Activated CD4-positive, CD25-positive, alpha-beta regulatory T cell treated with anti-CD3 and anti-CD28 coated beads, Interleukin-2, amount 50 U/mL, for 16 hours (primary cell): ENCODE data around the gene PEX10.

ENCODE experiments used
- DNase-seq: peaks from one replicate; pipeline ENCODE4 v3.0.0-alpha.2; 2020; ENCODE audit warnings: low read depth, low spot score

PEX10 gene

DNA sequence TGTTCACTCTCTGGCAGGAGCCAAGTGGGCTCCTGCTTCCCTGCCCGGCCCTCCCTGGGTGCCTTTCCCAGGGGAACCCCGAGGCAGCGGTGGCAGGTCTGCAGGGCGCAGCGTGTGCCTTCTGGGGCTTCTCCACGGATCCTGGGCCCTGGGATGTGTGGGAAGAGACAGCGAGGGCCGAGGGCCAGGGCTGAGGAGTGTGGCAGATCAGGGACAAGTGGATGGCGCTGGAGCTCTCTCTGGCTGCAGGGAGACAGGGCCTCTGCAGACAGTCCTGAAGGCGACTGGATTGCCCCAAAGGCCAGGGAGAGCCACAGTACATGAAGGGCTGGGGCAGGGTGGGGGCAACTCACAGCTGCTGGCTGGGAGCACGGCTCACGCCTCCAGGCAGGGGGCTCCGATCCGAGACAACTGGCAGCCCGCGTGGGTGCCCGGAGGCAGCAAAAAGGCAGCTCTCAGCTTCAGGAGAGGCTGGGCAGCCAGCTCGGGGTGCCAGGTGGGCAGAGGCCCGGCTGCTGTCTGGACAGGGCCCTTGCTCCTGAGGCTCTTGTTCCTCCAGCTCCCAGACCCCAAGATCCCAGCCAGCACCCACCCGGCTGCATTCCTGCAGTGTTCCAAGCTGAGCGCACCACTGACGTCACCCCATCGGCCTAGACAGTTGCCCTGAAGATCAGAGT is 37.0 kb downstream of the PEX10 start:
- no peak for DNase-seq

DNA sequence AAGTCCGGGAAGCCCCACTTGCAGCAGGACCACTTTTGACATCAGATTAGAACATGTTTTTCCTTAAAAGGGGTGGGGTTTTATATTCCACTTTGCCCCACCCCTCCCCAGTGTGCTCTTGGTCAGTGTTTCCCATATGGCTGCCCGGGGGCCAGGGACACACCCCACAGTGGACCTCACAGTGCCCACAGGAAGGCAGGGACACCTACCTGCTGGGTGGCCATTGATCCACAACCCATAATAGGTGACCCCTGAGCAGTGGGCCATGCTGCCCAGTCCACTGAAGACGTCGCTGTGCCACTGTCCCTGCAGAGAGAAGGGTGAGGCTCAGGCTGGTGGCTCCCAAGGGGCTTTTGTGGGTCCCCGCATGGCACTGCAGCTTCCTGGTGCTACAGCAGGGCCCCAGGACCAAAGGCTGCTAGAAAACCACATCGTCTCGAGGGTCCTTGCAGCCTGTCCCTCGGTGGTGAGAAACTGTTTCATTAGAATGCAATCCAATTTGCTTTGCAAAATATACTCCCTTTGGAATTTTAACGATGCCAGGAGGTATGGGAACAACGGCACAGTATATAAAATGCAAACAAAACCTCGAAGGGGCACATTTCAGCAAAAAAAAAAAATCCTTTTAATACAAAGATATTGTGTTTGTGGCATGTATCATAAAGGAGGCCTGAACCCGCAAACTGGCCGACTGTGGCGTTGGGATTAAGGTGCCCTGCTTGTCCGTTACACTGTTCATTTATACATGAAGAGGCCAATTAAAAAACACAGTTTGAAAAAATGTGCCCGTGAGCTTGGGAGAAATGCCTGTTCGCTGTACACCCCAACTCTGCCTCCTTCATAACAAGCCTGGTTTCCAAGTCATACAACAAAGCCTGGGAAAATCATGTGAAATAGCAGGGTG is 37.9 kb downstream of the PEX10 start:
- DNase-seq, result no peak

DNA sequence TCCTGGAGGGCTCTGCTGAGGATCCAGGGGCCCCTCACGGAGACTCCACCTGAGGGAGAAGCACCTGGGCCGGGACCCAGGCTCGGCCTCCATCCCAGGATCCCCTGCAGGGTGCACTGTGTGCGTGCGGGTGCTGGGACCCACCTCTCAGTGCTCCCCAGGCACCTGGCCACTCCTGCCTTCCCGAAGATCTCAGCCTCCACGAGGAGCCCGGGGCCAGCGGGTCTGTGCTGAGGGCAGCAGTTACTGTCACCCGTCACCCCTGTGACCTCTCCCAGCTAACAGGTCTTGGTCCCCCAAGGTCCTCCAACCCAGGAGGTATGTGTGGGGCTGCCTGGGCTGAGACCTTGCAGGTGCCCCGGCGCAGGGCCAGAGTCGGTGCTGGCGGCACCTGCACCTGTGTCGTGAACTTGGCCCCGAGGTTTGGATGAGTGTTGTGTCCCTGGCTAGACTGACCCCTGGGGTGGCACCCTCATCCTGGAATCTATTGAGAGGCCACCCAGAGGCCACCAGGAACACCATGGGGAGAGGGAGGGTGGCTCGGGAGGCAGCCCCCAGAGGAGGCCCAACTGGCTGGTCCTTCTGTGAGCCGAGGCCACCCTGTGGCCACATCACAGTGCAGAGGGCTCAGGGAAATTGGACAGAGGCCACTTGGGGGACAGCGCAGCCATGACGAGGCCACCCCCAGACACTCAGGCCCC is 38.7 kb downstream of the PEX10 start:
- no peak for DNase-seq

DNA sequence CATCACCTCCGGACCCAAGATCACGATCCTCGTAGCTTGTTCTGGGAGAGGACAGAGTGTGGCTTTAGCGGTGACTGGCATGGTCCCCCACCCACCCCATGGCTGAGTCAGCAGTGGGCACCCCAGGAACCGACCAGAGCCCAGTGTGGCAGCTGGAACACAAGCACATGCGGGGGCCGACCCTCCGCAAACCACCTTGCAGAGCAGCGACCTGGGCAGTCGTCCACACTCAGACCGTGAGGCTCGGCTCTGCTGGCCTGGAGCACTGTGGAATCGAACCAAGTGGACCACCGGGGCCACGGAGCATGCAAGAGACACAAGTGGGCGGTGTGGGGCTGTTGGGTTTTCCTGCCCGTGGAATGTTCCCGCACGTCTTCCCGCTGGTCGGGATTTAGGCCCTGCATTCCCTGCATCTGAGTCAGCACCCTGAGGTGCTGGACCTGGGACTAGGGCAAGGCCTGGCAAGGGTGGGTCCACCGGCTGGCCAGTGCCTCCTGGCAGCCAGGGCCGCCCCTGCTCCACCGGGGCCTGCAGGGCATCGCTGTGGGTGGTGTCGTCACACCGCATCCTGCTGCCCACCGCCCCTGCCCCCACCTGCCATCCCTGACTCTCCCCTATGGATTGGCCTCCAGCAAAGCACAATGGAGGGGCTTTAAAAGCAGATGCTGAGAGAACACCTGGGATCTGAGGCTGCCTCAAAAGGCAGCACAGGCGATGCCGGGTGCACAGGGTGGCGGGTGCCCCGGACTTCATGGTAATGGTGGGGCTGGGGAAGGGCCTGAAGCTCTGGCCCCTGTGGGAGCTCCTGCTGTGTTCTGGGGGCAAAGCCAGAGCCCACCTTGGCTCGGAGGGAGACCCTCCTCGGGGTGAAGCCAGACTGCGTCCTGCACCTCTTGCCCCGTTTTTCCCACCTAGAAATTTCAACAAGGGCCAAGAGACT is 39.5 kb downstream of the PEX10 start:
- DNase-seq, result no peak

DNA sequence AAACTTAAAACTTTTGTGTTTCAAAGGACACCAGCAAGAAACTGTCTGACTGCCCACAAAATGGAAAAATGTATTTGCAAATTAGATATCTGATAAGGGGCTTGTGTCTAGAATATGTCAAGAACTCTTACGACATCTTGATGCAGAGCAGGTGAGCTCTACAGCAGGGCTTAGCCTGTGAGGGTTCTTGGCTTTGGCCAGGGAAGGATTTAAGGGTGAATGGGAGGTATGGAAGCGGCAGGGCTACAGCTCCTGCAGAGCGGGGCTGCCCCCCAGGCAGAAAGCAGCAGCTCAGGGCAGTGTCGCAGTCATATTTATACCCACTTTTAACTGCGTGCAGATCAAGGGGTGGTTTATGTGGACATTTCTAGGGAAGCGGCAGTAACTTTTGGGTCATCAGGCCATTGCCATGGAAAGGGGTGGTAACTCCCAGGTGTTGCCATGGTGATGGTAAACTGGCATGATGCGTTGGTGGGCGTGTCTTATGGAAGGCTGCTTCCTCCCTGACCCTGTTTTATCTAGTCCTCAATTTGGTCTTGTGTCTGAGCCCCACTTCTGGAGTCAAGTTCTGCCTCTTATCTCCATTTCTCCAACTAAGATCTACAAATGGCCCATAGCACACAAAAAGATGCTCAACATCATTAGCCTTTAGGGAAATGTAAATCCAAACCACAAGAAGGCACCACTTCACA is 44.2 kb downstream of the PEX10 start:
- no peak for DNase-seq

DNA sequence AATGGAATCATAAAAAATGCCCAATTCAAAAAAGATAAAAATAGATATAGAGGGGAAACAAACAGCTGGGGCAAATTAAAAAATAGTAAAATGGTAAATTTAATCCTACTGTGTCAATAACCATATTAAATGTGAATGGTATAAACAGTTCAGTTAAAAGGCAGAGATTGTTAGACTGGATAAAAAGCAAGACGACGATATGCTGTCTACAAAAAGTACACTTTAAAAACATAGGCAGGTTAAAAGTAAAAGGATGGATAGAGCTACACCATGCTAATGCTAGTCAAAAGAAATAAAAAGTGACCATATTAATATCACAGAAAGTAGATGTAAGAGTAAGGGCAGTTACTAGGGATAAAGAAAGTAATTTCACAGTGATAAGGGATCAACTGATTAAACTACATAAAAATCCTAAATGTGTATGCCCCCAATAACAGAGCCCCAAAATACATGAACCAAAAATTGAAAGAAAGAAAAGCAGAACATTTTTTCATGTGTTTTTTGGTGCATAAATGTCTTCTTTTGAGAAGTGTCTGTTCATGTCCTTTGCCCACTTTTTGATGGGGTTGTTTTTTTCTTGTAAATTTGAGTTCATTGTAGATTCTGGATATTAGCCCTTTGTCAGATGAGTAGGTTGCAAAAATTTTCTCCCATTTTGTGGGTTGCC is 48.4 kb downstream of the PEX10 start:
- no peak for DNase-seq

DNA sequence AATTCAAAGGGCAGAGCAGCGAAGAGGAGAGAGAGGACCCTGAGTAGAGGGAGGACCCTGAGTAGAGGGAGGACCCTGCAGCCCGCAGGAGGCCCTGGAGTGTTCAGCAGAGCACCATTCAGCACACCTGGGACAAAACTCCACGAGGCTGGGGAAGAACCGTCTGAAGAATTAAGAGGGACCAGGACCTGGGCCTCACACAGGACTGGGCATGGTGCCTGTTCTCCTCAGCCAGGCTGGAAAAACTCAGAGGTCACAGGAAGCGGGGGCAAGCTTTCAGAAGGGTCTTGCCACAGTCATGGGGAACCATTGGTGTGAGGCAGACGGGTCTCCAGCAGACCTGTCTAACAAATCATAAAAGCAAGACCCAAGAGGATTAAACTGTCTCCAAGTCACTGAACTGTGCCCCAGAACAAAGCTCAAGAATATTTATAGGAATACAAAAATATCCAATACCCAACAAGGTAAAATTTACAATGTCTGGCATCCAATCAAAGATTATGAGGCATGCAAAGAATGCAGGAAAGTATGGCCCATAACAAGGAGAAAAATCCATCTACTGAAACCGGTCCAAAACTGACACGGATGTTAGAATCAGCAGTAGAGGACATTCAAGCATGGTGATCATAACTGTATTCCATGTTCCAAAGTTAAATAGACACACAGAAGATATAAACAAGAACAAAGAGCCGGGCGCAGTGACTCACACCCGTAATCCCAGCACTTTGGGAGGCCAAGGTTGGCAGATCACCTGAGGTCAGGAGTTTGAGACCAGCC is 51.6 kb downstream of the PEX10 start:
- DNase-seq, result no peak

DNA sequence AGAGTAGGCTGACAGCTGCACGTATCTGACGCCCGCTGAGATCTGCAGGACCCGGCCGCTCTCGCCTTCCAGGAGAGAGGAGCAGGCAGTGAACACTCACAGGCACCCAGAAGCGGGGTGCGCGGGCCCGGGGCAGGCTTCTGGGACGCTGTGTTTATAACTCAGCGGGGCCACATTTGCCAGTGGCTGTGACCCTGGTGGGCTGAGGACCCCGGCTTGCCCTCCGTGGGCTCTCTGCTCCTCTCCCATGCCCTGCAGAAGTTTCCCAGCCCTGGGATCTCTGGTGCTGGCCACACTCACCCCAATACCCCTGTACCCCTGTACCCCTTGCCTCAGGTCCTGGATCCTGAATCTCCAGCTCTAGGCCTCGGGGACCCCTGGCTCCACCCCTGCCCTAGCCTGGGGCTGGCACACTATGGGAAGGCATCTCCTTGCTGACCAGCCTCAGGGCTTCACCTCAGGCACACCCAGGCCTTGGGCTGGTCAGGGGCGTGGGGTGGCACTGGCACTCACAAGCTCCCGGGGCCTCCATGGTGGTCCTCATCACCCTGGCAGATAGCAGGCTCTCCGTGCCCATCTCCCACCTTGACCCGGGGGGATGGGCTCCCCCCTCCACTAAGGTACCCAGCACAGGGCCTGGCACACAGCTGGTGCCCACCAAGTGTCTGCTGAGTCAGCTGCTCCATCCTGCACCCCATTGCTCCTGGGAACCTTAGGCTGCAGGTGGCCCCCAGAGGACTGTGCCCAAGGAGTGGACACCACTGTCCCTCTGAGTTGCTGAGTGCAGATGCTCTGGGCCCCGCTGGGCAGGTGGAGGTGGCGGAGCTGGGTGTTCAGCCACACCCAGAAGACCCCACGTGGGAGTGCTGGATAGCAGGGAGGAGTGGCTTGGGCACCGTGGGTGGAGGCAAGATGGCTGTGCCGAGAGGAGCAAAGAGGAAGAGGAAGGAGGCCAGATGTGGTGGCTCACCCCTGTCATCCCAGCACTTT is 53.4 kb downstream of the PEX10 start:
- no peak for DNase-seq

DNA sequence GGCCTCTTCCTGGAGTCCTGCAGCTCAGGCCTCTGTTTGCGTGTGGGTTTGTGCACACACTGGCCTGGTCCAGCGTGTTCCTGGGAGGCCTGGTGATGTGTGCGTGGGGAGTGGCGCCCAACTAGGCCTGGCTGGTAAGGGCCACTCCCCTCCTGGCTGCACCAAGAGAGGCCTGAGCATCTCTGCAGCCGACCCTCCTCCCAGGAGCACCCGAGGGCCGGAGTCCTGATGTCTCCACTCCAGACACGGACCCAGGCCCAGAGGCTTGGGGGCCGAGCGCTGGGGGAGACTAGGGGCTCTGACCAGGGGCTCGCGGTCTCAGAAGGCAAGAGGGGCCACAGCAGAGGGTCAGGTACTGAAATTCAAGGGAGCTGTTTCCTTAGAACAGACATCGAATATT is 54.3 kb downstream of the PEX10 start:
- DNase-seq, result no peak

DNA sequence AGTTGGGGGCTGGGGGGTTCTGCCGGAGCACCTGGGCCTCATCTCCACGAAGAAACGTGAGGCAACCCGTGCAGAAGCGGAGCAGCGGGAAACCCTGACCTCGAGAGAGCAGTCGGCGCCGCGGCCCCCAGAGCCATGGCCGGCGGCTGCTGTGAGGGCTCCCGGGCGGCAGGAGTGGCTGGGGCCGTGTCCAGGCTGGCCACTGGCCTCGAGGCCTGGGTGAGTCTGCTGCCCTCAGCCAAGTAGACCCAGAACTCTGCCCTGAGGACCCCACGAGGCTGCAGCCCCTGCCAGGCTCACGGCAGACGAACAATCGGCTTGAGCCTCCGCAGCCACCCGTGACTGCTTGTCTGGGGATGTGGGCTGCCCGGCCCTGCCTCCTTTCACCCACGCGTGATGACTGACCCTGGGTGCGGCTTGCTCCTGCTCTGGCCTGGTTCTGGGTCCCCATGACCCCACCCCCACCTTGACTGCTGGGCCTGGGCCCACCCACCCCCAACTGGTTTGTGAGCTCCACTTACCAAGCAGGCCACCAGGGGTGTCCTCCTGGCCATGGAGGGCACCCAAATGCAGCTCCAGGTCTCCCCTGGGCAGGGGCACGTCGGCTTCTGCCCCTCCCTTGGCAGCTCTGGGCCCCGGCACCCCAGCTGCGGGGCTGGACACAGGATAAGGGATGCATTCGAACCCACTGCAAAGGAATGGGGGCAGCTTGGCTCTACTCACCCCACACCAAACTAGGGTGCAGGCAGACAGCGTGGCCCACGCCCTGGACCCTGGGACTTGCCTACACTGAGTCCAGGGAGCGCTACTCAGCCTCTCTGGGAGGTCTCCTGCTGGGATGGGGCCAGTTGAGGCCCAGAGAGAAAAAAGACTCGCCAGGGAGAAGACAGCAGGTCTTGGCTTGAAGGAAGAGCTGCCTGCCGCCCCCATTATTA is 55.2 kb downstream of the PEX10 start:
- DNase-seq, result no peak

DNA sequence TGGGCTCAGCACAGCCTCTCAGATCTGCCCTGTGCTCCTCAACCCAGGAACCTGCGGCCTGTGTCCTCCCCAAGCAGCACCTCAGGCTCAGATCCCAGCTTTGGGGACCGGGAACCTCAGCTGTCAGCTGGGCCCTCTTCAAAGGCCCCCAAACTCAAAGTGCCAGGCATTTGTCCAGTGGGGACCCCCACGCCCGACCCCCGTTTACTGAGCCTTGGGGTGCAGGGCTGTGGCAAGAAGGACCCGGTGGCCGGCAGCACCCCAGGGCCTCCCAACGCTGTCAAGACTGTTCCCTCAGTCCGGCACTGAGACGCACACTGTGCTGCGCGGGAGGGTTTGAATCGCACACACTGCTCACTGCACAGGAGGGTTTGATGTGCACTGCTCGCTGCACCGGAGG is 56.0 kb downstream of the PEX10 start:
- no peak for DNase-seq

DNA sequence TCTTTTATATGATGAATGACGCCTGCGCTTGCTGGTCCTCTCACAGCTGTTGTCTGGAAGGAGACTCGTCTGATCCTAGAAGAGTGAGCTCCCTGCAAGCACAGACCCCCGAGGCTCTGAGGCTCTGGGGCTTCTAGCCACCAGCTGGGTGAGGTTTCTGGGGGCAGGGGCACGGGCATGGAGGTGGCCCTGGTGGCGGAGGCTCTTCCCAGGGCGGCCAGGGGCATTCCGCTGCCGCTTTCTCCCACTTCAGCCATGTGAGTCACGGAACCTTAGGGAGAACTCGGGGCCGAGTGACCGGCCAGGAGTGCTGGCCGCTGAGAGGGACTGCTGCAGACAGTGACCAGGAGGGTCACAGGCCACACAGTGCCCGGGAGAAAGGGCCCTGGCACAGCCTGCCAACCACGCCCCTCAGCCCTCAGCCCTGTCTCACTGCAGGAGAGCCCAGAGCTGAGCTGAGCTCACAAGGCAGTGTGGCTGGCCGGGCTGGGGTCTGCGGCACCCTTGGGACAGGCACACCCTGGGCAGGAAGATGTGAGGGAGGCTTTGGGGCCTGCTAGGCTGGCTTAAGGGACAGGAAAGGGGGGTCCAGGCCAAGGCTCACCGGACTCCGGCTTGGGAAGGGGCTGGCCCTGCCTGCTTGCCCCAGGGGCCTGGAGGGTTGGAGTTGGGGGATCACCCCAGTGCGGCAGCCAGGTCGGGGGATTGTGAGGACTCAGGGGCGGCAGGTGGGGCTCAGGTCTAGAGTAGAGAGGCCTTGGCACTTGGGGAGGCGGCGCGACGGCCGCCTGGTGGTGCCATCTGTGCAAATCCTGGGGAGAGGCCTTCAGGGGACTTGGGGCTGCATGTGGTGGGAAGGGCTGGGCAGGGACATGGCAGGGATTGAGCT is 56.7 kb downstream of the PEX10 start:
- no peak for DNase-seq

DNA sequence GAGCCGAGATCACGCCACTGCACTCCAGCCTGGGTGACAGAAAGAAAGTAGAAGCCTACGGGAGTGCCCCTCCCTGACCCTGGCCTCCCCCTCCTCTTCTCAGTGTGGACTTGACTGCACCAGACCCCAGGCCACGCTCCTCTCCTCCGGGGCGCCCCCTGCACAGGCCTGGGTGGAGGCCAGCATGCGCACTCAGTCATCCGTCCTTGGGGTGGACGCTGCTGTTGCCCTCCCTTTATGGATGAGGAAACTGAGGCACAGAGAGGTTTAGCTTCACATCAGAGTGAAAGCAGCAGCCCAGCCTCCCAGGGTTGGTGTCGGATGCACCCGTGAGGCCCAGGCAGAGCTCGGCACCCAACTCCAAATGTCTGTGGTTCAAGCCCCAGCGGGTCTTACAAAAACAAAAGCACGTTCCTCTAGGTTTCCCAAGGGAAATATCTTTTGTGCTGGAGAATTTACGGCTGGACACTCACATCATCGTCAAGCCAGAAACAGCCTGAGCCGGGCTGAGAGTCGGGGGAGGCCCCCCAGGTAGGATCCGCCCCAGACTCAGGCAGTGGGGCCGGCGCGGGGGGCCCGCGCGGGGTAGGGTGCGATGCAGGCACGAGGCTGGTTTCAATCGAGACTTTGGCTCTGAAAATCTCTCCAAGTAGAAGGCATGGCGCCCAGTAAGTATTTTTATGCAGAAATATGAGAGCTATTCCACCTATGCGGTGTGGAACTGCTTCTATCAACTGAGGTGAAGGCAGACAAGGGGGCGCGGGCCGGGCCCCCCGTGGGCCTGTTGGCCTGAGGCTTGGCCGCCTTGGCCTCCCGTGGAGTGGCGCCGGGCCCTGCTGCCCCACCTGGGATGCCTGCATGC is 57.6 kb downstream of the PEX10 start:
- no peak for DNase-seq
